ENCODE measurements around the gene EMCN.
"Not testable (repeated sequence)": the region's sequence is repeated elsewhere in the genome, so short reads cannot be mapped to it uniquely, and the experiment has no call there.

Gene EMCN

GRCh38 chr4:100517864-100518341, at the start of gene EMCN:
TSS of gene EMCN (minus strand) at chr4:100518022. CDS start at chr4:100517914, 108 bp downstream.
- no peak for DNase-seq

DNA sequence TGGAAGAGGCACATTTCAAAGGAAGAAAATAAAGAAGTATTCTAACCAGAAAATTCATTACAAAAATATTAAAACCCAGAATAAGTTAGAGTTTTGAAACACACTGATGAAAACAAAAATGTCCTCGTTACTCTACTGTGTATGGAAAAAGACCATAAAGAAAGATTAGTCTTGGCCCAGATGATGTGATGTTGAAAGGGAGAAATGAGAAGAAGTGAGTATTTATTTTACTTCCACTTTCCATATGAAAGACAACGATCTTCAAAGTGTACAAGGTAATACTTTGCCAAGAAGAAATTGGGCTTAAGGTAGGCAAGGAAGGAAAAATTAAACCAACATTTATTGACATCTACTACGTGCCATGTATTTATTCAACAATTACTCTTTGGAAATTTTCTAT, 48.6 kb upstream of the EMCN start:
- DNase-seq: no peak

- no peak for DNase-seq
These were observed 39.5 kb upstream of the EMCN start for GRCh38 chr4:100557306-100557705.

DNA sequence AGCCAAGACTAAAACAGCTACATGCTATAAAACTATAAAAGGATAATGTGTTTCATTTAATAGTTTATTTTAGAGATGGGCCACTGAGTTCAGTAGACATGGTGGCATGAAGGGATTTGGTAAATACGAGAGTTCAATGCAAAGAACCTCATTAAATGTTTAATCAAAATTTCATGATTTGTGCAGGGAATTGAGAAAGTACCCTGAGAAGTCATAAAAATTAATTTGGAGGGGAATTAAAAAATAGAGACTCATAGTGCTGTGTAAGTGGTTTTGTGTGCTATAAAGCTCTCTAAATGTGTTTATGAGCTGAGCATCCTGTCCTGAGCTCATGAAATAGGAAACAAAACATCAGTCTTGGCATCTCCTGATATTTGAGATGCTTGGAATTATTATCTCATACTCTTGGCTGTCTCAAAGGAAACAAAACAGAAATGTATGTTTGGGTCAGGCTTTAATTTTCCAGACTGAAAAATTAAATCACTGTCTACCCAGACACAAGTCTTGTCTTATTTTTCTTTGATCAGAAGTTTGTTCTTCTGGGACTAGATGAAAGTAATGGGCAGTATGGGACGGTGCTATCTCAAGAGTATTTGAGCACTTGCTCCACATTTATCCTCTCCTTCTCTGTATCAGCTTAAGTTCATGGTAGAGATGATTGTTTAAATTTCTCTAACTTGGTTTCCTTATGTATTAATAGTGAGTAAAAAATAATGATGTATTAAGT, 38.0 kb upstream of the EMCN start:
- DNase-seq: no peak

GRCh38 chr4:100548200-100548560, 30.4 kb upstream of the EMCN start:
- no peak for DNase-seq

DNA sequence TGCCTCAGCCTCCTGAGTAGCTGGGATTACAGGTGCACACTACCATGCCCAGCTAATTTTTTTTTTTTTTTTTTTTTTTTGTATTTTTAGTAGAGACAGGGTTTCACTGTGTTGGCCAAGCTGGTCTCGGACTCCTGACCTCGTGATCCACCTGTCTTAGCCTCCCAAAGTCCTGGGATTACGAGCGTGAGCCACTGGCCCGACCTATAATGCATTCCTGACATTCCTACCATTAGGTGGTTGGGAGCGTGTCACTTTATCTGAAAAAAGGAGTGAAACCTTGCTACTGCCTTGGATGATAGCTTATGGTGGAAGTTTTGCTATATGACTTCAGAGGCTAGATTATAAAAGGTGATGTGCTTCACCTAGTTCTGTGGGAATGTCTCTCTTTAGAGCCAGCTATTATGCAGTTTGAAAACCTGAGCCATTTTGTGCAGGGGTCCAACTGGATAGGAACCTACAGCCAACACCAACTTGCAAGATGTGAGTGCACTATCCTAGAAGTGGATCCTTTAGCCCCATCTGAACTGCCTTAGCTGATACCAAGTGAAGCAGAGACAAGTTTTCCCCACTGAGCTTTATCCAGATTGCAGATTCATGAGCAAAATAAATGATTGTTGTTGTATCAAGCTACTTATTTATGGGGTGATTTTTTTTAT, 29.8 kb upstream of the EMCN start:
- no peak for DNase-seq

DNA sequence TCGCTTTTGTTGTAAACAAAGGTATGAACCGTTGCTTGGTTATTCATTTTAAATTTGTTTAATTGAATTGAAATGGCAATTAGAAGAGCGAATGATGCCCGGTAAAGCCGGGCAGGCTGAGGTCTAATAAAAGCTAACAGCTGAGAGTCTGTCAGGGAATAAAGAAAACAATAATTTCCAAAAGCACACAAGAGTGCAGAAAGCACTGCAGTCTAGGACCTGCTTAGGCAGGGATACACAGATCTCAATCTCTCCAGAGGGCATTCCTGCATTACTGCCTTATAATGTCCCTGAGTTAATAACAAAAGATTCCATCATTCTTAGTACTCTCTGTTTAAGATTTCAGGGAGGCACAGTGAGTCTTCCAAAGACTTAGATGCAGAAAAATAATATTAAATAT, 27.6 kb upstream of the EMCN start:
- DNase-seq: no peak

DNA sequence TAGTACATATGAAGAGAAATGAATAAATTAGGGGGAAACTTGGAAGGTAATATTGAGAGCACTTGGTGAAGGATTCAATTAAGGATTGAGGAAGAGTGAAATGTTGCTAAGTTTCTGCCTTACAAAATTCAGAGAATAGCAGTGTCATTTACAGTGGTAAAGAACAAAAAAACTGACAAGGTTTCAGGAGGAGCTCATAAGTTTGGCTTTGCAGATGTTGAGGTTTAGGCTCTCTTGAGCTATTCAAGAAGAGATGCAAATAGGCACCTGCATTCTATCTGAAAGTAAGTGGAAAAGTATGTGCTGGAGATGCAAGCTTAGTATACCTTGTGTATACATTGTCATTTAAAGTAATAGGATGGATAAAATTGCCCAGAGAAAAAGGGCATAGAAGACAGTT, 22.3 kb upstream of the EMCN start:
- DNase-seq: no peak

GRCh38 chr4:100539706-100540105, 21.9 kb upstream of the EMCN start:
- DNase-seq: no peak

DNA sequence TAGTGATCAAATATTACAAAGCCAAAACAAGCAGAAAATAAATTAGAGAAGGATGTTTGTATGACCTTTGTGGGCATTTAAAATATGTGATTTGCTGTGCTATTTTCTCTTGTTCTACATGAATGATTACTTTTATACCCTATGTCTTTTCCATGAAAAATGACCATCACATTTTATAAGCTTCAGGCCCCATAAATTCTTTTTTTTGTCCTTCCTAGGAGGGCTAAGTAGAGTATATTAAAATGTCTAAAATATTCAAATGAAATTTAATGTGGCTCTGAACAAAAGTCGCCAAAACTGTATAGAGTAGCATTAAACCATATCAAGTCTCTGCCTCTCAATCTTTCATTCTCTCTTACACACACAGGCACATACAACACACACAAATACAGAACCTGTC, 15.9 kb upstream of the EMCN start:
- no peak for DNase-seq

DNA sequence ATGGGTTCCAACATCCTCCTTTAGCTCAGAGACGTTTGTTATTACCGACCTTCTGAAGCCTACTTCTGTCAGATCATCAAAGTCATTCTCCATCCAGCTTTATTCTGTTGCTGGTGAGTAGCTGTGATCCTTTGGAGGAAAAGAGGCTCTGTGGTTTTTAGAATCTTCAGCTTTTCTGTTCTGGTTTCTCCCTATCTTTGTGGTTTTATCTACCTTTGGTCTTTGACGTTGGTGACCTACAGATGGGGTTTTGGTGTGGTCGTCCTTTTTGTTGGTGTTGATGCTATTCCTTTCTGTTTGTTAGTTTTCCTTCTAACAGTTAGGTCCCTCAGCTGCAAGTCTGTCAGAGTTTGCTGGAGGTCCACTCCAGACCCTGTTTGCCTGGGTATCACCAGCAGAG, 12.3 kb upstream of the EMCN start:
- not testable (repeated sequence) for DNase-seq

- DNase-seq: no peak
These were observed 7.9 kb upstream of the EMCN start for GRCh38 chr4:100525686-100526085.

- DNase-seq: no peak
These were observed 1.4 kb upstream of the EMCN start for GRCh38 chr4:100519205-100519604.

DNA sequence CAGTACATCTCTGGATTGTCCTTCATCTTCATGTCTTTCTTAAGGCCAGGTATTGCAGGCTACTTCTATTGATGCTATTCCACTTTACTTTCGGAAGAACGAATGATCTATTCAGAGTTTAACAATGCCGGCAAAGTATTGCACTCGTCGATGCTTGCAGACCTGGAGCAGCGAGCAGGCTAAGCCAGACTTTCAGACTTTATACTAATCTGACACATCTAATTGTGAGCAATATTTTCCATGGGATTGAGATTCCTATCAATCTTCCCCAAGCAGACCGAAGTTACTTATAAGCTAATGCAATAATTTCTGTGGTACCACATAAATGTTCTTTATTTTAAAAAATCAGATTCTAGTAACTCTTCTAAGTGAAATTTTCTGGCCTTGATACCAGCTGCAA, 1.6 kb downstream of the EMCN start:
- no peak for DNase-seq

GRCh38 chr4:100511896-100512295, 5.9 kb downstream of the EMCN start:
- DNase-seq: no peak

DNA sequence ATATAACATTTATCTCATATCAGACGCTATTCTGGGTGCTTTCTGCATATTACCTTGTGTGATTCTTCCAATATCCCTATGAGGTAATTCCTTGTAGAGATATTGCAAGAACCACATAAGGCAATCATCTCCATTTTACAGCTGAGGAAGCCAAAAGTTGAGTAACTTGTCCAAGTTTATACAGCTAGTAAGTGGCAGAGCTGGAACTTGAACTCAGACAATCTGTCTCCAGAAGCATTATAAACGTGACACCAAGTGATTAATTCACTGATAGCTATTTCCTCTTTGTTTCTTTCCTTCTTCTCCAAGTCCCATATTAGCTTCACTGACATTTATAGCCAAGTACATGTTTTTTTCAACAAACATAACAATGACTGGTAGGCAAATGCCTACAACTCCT, 7.3 kb downstream of the EMCN start:
- no peak for DNase-seq

DNA sequence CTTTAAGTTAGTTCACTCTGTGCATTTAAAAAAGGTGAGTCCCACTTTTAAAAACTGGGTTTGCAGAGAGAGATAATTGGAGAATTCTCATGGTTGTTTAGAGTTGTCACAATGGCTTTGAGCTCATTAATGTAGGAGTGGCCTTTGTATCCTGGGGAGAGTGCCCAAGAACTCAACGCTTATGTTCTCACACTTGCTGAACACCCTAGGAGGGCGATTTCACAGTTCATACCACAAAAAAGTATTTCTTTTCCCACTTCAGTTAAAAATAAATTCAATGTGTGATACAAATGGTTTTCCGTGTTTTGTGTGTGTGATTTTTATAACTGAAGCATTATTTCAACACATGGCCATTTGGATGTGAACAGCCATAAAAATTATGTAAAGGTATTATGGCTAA, 8.4 kb downstream of the EMCN start:
- DNase-seq: no peak

- DNase-seq: no peak
These were observed 9.1 kb downstream of the EMCN start for GRCh38 chr4:100508691-100509090.

DNA sequence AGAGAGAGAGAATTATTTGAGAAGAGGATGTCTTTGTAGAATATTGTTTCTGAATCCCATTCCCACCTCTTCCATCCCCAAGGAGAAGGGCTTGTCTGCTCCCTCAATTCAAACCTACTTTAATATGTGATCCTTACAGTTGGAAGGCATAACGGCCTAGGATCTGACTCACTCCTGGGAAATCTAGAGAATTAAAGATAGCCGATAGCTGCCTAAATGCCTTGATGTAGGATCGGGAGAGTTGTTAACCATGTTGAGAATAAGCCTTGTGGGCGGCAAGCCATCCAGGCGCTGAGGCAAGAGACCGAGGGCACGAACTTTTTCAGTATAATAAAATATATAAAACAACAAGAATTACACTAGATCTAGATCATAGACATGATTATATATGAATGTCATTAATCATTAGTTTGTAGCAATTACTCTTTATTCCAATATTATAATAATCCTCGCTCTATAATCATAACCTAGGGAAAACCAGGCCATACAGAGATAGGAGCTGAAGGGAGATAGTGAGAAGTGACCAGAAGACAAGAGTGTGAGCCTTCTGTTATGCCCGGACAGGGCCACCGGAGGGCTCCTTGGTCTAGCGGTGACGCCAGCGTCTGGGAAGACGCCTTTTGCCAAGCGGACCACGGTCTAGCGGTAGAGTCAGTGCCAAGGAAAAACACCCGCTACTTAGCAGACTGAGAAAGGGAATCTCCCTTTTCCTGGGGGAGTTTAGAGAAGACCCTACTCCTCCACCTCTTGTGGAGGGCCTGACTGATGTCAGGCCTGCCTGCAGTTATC, 13.5 kb downstream of the EMCN start:
- no peak for DNase-seq

- DNase-seq: no peak
These were observed 20.0 kb downstream of the EMCN start for GRCh38 chr4:100497791-100498190.

DNA sequence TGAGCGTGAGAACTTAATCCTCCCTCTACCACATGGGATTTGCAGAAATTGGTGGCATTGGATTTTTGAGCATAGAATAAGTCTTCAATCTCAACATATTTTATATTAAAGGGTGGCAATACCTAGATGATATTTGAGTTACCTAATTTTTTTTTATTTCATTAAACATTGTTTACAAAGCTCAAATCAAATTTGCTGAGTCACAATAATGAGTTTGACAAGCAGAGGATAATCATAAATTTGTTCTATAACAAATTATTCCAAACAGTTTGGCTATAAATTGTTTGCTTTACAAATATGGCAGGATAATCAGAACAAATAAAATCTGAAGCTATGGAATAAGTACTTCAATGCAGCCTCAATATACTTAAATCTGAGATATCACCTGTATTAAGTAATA, 22.7 kb downstream of the EMCN start:
- no peak for DNase-seq

DNA sequence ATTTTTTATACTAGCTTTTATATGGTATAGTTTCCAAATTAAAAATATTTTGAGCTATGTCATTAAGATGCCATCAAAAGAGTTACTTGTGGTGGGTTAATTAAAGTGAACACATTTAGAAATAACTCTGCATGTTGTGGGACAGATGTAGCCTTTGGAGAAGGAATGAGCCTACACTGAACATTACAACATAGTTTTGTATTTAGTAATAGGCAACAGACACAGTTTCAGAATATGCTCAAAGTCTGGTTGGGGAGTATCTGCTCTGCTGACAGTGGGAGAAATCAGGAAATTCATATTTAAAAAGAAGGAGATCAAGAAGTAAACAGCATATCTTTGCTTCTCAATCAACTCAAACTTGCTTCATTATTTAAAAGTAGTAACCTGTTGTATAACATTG, 23.7 kb downstream of the EMCN start:
- no peak for DNase-seq

DNA sequence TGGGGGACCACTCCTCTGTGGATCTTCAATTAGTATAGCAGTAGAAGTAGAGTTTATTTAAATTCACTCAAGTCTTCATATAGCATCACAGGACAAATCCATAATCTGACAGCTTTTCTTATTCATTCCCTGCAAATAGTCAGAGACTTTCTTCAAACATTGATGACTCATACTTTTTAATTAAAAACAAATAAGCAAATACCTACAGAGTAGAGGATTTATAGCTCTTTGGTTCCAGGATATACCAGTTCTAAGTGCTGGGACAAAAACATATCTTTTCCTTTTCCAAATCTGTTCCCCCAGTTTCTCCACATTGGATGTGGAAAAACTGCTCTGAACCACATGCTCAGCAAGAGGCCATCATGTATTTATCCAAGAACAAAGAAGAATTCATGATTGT, 24.1 kb downstream of the EMCN start:
- DNase-seq: no peak

- DNase-seq: no peak
These were observed 25.7 kb downstream of the EMCN start for GRCh38 chr4:100492129-100492528.
